H1 (cell line): ENCODE measurements around the gene ADSS1. TPM values are rescaled to one million over a fixed set of nuclear protein-coding genes. Genes with fewer than 3 reads are reported as not detected.

Source experiments
- CHD1 ChIP-seq: IDR thresholded peaks from 2 replicates; pipeline ENCODE4 v1.6.1; 2012; ENCODE audit warnings: low read depth, low read length, improper control_type of control experiment
- EZH2 ChIP-seq: fragments of 200-600 bp; sonication (generic); IDR thresholded peaks from 2 replicates; pipeline ENCODE4 v1.7.1; 2012; ENCODE audit warnings: low read depth, mild to moderate bottlenecking, moderate library complexity, low read length, inconsistent platforms; ENCODE audit not compliant: severe bottlenecking
- GTF2F1 ChIP-seq: IDR thresholded peaks from 2 replicates; pipeline ENCODE4 v1.6.1; 2012; ENCODE audit warnings: low read depth, low read length, improper control_type of control experiment, borderline replicate concordance
- KDM4A ChIP-seq: IDR thresholded peaks from one replicate; pipeline ENCODE4 v1.7.1; 2012; ENCODE audit warnings: low read depth, mild to moderate bottlenecking, moderate library complexity, low read length, inconsistent platforms; ENCODE audit not compliant: severe bottlenecking
- PHF8 ChIP-seq: fragments of 200-600 bp; sonication (generic); conservative IDR thresholded peaks from 2 replicates; pipeline ENCODE4 v1.7.1; 2012; ENCODE audit warnings: low read depth, mild to moderate bottlenecking, inconsistent platforms, low read length, moderate library complexity
- RBBP5 ChIP-seq: IDR thresholded peaks from 2 replicates; pipeline ENCODE4 v1.7.1; 2012; ENCODE audit warnings: low read depth, mild to moderate bottlenecking, inconsistent platforms, low read length, moderate library complexity, borderline replicate concordance
- SP2 ChIP-seq: IDR thresholded peaks from 2 replicates; pipeline ENCODE4 v1.6.1; 2012; ENCODE audit warnings: mild to moderate bottlenecking, low read length, inconsistent platforms
- polyA plus RNA-seq, 7 experiments: library from polyadenylated mRNA; depleted of rRNA in 3 of 7; stranded (reverse) in 5 of 7; unstranded in 2 of 7; fragments of >200 nt in 5 of 7; fragments of 200-250 nt in 2 of 7; gene quantifications; 1 replicate in 5 of 7; 2 replicates in 1 of 7; 4 replicates in 1 of 7; pipeline versions ENCODE4 v1.2.1 to v1.2.3, GENCODE V29; 2011 to 2013; ENCODE audit warnings: missing spikeins in 2 of 7, mixed read lengths in 2 of 7
- total RNA-seq: library from RNA; stranded (reverse); fragmentation: NEBNext Ultra II Directional; extraction: Animal tissue kit (Norgen Biotek cat#: 25700); gene quantifications from 2 replicates; pipeline ENCODE4 v1.2.1, GENCODE V29; 2021
- TF ChIP-seq, protein P1 (sequence below): fragments of 300-600 bp; sonication (generic); IDR thresholded peaks from 2 replicates; pipeline ENCODE4 v1.7.1; 2012; ENCODE audit warnings: low read length, moderate library complexity, mild to moderate bottlenecking, inconsistent platforms; ENCODE audit not compliant: insufficient replicate concordance
- TF ChIP-seq, protein P2 (sequence below), 3 experiments: IDR thresholded peaks; 1 replicate in 2 of 3; 2 replicates in 1 of 3; pipeline versions ENCODE4 v1.5.1 to v1.6.1; 2011; ENCODE audit warnings: low read length in 3 of 3, mild to moderate bottlenecking in 3 of 3, inconsistent platforms in 2 of 3, low read depth in 1 of 3, moderate library complexity in 1 of 3; ENCODE audit not compliant: insufficient read depth in 1 of 3; ENCODE audit errors: control extremely low read depth in 1 of 3

The ADSS1 gene
- total and polyA plus RNA-seq, 2 of the 8 experiments (the other 6 are each of a cell fraction or from before 2014, with no cell fraction given): 7.1 to 7.9 TPM

DNA sequence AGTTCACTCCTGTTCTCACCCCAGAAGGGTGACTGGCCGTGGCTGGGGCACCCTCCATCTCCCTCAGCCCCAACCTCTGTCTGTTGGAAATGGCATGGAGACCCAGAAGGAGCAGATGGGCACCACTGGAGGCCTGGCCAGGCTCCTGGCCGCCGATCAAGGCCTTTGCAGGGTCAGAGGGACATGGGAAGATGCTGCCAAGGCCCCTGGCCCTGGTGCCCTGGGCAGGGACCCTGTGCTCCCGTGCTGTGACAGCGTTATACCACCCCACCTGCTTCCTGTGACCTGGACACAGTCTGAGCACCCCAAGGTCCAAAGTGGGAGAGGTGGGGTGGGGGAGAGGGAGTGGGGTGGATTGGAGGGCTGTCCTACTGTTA, 31.1 kb upstream of the ADSS1 start (continued):
- TF ChIP-seq, protein P1, sequence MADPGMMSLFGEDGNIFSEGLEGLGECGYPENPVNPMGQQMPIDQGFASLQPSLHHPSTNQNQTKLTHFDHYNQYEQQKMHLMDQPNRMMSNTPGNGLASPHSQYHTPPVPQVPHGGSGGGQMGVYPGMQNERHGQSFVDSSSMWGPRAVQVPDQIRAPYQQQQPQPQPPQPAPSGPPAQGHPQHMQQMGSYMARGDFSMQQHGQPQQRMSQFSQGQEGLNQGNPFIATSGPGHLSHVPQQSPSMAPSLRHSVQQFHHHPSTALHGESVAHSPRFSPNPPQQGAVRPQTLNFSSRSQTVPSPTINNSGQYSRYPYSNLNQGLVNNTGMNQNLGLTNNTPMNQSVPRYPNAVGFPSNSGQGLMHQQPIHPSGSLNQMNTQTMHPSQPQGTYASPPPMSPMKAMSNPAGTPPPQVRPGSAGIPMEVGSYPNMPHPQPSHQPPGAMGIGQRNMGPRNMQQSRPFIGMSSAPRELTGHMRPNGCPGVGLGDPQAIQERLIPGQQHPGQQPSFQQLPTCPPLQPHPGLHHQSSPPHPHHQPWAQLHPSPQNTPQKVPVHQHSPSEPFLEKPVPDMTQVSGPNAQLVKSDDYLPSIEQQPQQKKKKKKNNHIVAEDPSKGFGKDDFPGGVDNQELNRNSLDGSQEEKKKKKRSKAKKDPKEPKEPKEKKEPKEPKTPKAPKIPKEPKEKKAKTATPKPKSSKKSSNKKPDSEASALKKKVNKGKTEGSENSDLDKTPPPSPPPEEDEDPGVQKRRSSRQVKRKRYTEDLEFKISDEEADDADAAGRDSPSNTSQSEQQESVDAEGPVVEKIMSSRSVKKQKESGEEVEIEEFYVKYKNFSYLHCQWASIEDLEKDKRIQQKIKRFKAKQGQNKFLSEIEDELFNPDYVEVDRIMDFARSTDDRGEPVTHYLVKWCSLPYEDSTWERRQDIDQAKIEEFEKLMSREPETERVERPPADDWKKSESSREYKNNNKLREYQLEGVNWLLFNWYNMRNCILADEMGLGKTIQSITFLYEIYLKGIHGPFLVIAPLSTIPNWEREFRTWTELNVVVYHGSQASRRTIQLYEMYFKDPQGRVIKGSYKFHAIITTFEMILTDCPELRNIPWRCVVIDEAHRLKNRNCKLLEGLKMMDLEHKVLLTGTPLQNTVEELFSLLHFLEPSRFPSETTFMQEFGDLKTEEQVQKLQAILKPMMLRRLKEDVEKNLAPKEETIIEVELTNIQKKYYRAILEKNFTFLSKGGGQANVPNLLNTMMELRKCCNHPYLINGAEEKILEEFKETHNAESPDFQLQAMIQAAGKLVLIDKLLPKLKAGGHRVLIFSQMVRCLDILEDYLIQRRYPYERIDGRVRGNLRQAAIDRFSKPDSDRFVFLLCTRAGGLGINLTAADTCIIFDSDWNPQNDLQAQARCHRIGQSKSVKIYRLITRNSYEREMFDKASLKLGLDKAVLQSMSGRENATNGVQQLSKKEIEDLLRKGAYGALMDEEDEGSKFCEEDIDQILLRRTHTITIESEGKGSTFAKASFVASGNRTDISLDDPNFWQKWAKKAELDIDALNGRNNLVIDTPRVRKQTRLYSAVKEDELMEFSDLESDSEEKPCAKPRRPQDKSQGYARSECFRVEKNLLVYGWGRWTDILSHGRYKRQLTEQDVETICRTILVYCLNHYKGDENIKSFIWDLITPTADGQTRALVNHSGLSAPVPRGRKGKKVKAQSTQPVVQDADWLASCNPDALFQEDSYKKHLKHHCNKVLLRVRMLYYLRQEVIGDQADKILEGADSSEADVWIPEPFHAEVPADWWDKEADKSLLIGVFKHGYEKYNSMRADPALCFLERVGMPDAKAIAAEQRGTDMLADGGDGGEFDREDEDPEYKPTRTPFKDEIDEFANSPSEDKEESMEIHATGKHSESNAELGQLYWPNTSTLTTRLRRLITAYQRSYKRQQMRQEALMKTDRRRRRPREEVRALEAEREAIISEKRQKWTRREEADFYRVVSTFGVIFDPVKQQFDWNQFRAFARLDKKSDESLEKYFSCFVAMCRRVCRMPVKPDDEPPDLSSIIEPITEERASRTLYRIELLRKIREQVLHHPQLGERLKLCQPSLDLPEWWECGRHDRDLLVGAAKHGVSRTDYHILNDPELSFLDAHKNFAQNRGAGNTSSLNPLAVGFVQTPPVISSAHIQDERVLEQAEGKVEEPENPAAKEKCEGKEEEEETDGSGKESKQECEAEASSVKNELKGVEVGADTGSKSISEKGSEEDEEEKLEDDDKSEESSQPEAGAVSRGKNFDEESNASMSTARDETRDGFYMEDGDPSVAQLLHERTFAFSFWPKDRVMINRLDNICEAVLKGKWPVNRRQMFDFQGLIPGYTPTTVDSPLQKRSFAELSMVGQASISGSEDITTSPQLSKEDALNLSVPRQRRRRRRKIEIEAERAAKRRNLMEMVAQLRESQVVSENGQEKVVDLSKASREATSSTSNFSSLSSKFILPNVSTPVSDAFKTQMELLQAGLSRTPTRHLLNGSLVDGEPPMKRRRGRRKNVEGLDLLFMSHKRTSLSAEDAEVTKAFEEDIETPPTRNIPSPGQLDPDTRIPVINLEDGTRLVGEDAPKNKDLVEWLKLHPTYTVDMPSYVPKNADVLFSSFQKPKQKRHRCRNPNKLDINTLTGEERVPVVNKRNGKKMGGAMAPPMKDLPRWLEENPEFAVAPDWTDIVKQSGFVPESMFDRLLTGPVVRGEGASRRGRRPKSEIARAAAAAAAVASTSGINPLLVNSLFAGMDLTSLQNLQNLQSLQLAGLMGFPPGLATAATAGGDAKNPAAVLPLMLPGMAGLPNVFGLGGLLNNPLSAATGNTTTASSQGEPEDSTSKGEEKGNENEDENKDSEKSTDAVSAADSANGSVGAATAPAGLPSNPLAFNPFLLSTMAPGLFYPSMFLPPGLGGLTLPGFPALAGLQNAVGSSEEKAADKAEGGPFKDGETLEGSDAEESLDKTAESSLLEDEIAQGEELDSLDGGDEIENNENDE: no peak
- TF ChIP-seq PHF8: no peak
- TF ChIP-seq, protein P2, sequence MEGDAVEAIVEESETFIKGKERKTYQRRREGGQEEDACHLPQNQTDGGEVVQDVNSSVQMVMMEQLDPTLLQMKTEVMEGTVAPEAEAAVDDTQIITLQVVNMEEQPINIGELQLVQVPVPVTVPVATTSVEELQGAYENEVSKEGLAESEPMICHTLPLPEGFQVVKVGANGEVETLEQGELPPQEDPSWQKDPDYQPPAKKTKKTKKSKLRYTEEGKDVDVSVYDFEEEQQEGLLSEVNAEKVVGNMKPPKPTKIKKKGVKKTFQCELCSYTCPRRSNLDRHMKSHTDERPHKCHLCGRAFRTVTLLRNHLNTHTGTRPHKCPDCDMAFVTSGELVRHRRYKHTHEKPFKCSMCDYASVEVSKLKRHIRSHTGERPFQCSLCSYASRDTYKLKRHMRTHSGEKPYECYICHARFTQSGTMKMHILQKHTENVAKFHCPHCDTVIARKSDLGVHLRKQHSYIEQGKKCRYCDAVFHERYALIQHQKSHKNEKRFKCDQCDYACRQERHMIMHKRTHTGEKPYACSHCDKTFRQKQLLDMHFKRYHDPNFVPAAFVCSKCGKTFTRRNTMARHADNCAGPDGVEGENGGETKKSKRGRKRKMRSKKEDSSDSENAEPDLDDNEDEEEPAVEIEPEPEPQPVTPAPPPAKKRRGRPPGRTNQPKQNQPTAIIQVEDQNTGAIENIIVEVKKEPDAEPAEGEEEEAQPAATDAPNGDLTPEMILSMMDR (IDR thresholded peaks at IDR 0.05; ENCODE audit: control extremely low read depth in 1 of 3, insufficient read depth in 1 of 3, low read depth in 1 of 3, low read length in 3 of 3): no peak
- no peak for TF ChIP-seq RBBP5
- TF ChIP-seq SP2: no peak
- TF ChIP-seq GTF2F1: no peak
- no peak for TF ChIP-seq EZH2
- no peak for TF ChIP-seq CHD1
- TF ChIP-seq KDM4A: no peak
